HG03354 (cell line): ENCODE data around the gene OR1M1.
"Not testable (repeated sequence)": the region's sequence is repeated elsewhere in the genome, so short reads cannot be mapped to it uniquely, and the experiment has no call there.

ENCODE experiments used
- ATAC-seq: cut with Tn5 transposase; IDR thresholded peaks from one replicate; pipeline ENCODE4 v1.9.1; 2021; ENCODE audit warnings: mild to moderate bottlenecking; ENCODE audit not compliant: unreplicated experiment, poor library complexity, severe bottlenecking

OR1M1 gene

GRCh38 chr19:9071720-9072119 lies 15.1 kb upstream of the OR1M1 start:
- not testable (repeated sequence) for ATAC-seq

DNA sequence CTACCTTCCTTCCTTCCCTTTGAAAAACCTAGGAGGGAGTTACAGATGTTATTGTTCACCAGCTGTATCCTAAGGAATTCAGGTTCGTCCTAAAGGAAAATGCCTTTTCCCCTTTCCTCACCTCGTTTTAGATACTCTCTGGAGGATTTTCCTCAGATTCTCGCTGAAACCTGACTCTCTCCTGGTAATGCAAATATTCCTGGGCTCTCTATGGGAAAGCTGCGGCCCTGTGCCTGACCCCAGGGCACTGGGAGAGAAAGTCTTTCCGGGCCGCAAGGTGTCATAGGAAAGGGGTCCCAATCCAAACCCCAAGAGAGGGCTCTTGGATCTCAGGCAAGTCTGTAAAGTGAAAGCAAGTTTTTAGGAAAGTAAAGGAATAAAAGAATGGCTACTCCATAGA lies 13.1 kb upstream of the OR1M1 start:
- no peak for ATAC-seq

DNA sequence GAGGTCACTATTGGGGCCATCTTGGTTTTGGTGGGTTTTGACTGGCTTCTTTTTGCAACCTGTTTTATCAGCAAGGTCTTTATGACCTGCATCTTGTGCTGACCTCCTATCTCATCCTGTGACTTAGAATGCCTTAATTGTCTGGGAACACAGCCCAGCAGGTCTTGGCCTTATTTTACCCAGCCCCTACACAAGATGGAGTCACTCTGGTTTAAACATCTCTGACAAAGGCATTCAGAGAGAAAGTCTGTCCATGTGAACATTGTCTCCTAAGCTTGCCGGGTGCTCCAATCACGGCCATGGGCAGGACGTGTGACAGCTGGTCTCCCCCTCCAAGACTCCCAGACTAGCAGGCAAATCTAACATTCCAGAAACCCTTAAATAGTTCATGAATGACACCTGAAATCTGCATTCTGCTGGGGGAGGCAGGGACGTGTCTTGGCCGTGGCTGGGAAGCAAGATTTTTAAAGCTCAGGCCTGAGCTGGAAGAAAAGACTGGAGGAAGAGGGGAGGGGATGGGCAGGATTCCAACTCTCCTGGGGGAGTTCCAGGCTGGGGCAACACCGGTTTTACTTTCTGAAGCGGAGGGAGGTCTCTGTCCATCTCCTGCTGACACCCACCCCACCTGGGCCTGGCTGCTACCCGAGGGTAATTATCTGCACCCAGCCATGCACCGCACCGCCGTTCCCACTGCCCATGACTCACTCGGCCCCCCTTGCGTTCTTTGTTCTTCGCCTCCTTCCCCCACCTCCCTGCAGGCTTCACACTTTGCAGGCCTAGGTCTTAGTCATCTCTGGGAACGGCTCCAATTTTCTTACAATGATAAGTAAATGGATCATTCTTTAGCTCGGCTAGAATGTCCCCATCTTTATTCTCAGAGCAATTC lies 11.6 kb upstream of the OR1M1 start:
- ATAC-seq: no peak

DNA sequence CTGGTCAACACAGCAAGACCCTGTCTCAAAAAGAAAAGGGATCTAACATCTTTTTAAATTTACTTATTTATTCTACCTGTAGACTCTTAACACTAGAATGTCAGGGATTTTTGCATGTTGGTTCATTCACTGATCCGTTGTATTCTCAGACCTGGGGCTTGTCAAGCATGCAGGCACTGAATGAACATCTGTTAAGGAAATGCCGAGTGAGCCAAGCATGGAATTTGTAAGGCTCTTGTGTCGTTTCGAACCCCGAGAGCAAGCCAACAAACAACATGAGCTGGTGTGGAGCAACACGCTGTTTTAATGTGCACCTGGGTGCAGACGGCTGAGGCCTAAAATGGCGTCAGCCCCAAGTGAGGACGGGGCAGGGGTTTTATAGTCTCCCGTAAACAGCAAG lies 10.0 kb upstream of the OR1M1 start:
- ATAC-seq: no peak

DNA sequence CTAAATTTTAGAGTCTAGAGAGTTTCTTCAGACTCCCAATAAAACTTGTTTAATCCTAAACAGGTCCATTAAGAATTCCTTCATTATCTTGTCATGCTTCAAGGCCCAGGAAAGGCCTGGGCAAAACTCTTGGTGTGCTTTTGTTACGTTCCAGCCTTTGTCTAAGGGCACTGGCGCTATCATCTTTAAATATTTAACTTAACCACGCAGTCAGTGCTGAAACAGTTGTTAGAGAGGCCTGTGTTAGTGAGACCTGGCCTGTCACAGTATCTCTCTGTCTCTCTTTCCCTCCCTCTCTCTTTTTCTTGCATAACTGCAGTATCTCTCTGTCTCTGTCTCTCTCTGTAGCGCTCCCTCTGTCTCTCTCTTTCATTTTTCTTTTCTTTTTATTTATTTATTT lies 8.2 kb upstream of the OR1M1 start:
- no peak for ATAC-seq

GRCh38 chr19:9107375-9107774 lies 20.5 kb downstream of the OR1M1 start, which contains the start of gene OR7G2:
TSS of gene OR7G2 (minus strand) at chr19:9107475. CDS start at chr19:9103243, 4,232 bp downstream.
- ATAC-seq: no peak

DNA sequence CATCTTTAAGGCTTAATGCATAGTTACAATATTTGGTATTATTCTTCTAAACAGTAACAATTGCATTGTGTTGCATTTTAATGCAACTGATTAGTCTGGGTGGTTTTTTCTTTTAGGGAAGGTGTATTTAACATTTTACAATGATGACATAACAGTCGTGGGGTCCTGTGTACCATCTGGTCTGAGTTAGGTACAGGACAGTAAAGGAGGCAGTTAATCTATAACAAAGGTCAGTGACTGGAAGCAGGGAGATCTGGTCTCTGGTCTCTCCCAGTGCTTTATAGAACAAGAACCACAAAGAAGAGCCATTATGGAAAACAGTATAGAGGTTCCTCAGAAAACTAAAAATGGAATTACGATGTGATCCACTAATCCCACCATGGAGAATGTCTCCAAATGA lies 23.1 kb downstream of the OR1M1 start:
- ATAC-seq: no peak

- ATAC-seq: no peak
Observed at GRCh38 chr19:9115307-9115813, 28.5 kb downstream of the OR1M1 start, which contains the start of gene OR7G1. TSS of gene OR7G1 (minus strand) at chr19:9115763. CDS start at chr19:9115763, 0 bp downstream.

- no peak for ATAC-seq
Observed at GRCh38 chr19:9116547-9116946, 29.7 kb downstream of the OR1M1 start.

GRCh38 chr19:9126900-9127405 lies 40.1 kb downstream of the OR1M1 start, which contains the start of gene OR7G3:
TSS of gene OR7G3 (minus strand) at chr19:9126950. CDS start at chr19:9126950, 0 bp downstream.
- ATAC-seq: no peak

DNA sequence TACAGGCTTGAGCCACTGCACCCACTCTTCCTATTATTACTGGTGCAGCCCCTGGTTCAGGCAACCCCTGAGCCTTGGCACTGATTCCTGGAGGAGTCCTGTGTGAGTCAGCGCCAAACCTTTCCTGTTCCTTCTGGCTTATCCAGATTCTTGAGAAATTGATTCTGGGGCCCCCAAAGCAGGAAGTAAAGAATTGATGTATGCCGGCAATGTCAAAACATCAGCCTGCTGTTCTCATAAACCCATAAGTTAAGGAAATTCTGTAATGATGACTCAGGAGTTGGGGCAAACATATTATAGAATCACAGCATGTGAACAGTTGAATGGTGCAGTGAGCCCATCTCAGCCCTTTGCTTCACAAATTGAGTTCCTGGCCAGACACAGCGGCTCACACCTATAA lies 41.3 kb downstream of the OR1M1 start:
- no peak for ATAC-seq

GRCh38 chr19:9130965-9131364 lies 44.1 kb downstream of the OR1M1 start:
- ATAC-seq: no peak

DNA sequence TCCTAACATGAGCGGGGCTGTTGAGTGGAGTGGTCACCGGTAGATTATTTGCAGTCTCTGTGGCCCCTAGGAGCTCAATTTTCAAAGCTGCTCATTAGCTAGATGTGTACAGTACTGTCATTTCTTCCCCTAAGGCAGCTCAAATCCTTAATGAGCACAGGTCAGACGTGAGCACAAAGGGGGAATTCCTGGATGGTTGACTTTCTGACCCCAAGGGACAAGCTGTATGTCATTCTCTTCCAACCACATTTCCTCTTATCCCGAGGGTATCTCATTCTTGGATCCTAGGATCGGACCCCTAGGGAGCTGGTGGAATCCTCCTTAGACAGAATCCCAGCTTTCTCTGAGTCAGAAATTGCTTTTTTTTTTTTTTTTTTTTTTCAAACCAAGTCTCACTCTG lies 45.6 kb downstream of the OR1M1 start:
- no peak for ATAC-seq

- ATAC-seq: no peak
Observed at GRCh38 chr19:9139609-9140158, 52.8 kb downstream of the OR1M1 start.

DNA sequence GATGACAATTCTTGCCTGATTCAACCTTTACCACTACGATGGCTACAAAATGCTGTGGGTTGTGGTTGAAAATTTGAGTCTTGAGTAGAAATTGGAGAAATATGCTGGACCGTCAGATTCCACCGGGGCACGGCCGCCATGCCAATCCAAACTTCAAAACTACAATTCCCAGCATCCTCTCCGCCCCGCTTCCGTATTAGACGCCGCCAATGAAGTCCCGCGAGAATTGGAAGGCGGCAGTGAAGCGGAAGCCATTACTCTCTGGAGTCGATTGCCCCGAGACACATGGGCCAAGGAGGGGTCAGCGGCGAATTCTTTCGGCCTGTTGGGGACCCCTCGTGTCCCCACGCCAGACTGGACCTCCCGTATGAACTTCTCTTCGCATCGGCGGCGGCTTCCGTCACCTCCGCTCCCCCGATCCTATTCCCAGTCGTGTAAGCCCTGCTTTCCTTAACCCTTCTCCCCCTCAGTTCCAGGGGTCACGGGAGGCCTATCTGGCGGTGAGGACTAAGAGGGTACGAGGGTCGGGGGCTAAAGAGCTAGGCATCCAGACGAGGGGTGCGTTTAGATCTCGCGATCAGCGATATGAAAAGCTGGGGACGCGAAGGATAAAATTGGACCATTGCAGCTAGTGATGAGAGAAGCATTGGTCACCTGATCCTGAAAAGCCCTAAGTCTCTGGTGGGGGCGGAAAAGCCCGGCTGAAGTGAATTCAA lies 53.5 kb downstream of the OR1M1 start, which contains the start of gene ZNF317:
ZNF317 (plus strand) TSS at position 239 of the 716 bp plus-strand sequence. CDS start 15,620 bp downstream, outside the sequence.
- ATAC-seq: peak; percentile 96

GRCh38 chr19:9144920-9145319 lies 58.1 kb downstream of the OR1M1 start:
- no peak for ATAC-seq
